ENCODE measurements around the gene LTBP3. TPM values are rescaled to one million over a fixed set of nuclear protein-coding genes. Genes with fewer than 3 reads are reported as not detected.
A peak's percentile ranks its signal among the peaks of the same experiment; 100 is the strongest.

LTBP3 gene
- total and polyA plus RNA-seq, 9 of the 15 experiments (the other 6 are each of a cell fraction or from before 2014, with no cell fraction given): 0.06 to 20.5 (median 4.8) TPM

GRCh38 chr11:65496304-65497140 lies 61.6 kb downstream of the LTBP3 start (continued):
- TF ChIP-seq E2F6 (IDR thresholded peaks at IDR 0.05; ENCODE audit: borderline replicate concordance in 1 of 2, extremely low read depth in 1 of 2, insufficient read depth in 1 of 2, insufficient read length in 1 of 2, low read depth in 1 of 2, low read length in 1 of 2, poor library complexity in 1 of 2, severe bottlenecking in 1 of 2) (peak in 1 of 2 experiments; percentile 12), RAD21 (CRISPR knock-in tag; conservative IDR thresholded peaks at IDR 0.05 in 1 of 2, IDR thresholded peaks at IDR 0.05 in 1 of 2) (0 out of 4 replicates have a peak, but pooled peaks of 1 of the 2 experiments have one; percentile 4), CREB3 (tag; conservative IDR thresholded peaks at IDR 0.05; ENCODE audit: low read depth) (peak; percentile 73), SNRNP70 (optimal IDR thresholded peaks at IDR 0.05; ENCODE audit: low read depth, low read length) (no peak), ELF2 (CRISPR knock-in tag; IDR thresholded peaks at IDR 0.05) (0 out of 2 replicates have a peak, but pooled peaks have one; percentile 17), POLR2A (conservative IDR thresholded peaks at IDR 0.05) (0 out of 2 replicates have a peak, but pooled peaks have one; percentile 27), TRIM28 (IDR thresholded peaks at IDR 0.05) (no peak), CBX3 (IDR thresholded peaks at IDR 0.05; ENCODE audit: borderline replicate concordance in 1 of 2, low read length in 2 of 2) (no peak), ZNF589 (CRISPR knock-in tag; IDR thresholded peaks at IDR 0.05; ENCODE audit: low read depth) (peak; percentile 45; the same call in 1 of the 2 replicates)
- TF ChIP-seq, protein P1, sequence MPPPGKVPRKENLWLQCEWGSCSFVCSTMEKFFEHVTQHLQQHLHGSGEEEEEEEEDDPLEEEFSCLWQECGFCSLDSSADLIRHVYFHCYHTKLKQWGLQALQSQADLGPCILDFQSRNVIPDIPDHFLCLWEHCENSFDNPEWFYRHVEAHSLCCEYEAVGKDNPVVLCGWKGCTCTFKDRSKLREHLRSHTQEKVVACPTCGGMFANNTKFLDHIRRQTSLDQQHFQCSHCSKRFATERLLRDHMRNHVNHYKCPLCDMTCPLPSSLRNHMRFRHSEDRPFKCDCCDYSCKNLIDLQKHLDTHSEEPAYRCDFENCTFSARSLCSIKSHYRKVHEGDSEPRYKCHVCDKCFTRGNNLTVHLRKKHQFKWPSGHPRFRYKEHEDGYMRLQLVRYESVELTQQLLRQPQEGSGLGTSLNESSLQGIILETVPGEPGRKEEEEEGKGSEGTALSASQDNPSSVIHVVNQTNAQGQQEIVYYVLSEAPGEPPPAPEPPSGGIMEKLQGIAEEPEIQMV (tag; conservative IDR thresholded peaks at IDR 0.05; ENCODE audit: low read depth): 0 out of 2 replicates have a peak, but pooled peaks have one; percentile 13
